IMR-90 (cell line): Measurements from ENCODE around the gene SPINK14.

ENCODE experiments used
- CHD1 ChIP-seq: IDR thresholded peaks from 2 replicates; pipeline ENCODE4 v1.6.1; 2012; ENCODE audit warnings: low read depth, low read length, improper control_type of control experiment
- FOS ChIP-seq: fragments of 150-350 bp; IDR thresholded peaks from 2 replicates; pipeline ENCODE4 v1.6.1; 2016; ENCODE audit warnings: low read depth, low read length
- MAFK ChIP-seq: IDR thresholded peaks from 2 replicates; pipeline ENCODE4 v1.6.1; 2012; ENCODE audit warnings: low read depth, low read length, improper control_type of control experiment
- MAZ ChIP-seq: IDR thresholded peaks from 2 replicates; pipeline ENCODE4 v1.6.1; 2012; ENCODE audit warnings: low read depth, mild to moderate bottlenecking, low read length, improper control_type of control experiment, moderate library complexity, borderline replicate concordance
- MXI1 ChIP-seq: IDR thresholded peaks from 2 replicates; pipeline ENCODE4 v1.6.1; 2012; ENCODE audit warnings: low read depth, mild to moderate bottlenecking, low read length, moderate library complexity, borderline replicate concordance
- POLR2A ChIP-seq: IDR thresholded peaks from 2 replicates; pipeline ENCODE4 v1.6.1; 2012; ENCODE audit warnings: mild to moderate bottlenecking, low read depth, low read length
- RAD21 ChIP-seq: IDR thresholded peaks from 2 replicates; pipeline ENCODE4 v1.6.1; 2012; ENCODE audit warnings: low read length, improper control_type of control experiment
- RCOR1 ChIP-seq: IDR thresholded peaks from 2 replicates; pipeline ENCODE4 v1.6.1; 2012; ENCODE audit warnings: mild to moderate bottlenecking, low read length, improper control_type of control experiment; ENCODE audit not compliant: insufficient replicate concordance
- SMC3 ChIP-seq: fragments of 150-350 bp; IDR thresholded peaks from 2 replicates; pipeline ENCODE4 v1.6.1; 2016; ENCODE audit warnings: low read depth, mild to moderate bottlenecking, antibody characterized with exemption, low read length, moderate library complexity
- TF ChIP-seq, protein P1 (sequence below): conservative IDR thresholded peaks from 2 replicates; pipeline ENCODE4 v1.5.1; 2012; ENCODE audit warnings: mild to moderate bottlenecking, low read depth, low read length, improper control_type of control experiment
- TF ChIP-seq, protein P2 (sequence below): fragments of 150-350 bp; IDR thresholded peaks from 2 replicates; pipeline ENCODE4 v1.6.1; 2017; ENCODE audit warnings: mild to moderate bottlenecking, antibody characterized with exemption, low read length, low read depth

DNA sequence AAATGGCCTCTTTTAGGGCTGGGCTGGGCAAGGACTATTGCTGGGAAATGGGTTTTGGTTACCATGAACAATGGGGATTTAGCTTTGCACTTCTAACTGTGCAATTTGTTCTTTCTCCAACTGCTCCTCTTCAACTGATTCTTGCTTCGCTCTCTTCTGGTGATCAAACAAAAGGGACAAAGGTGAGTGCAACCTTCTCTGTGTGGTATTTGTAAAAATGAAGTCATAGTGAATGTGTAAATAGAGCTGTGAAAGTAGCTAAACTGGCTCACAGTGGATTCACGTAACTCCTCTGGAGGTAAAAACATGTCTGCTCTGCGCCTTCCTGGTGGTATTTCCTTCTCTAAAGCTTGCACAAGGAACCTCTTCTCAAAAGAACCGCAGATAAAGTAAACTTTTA is 20.9 kb upstream of the SPINK14 start:
- TF ChIP-seq, protein P1, sequence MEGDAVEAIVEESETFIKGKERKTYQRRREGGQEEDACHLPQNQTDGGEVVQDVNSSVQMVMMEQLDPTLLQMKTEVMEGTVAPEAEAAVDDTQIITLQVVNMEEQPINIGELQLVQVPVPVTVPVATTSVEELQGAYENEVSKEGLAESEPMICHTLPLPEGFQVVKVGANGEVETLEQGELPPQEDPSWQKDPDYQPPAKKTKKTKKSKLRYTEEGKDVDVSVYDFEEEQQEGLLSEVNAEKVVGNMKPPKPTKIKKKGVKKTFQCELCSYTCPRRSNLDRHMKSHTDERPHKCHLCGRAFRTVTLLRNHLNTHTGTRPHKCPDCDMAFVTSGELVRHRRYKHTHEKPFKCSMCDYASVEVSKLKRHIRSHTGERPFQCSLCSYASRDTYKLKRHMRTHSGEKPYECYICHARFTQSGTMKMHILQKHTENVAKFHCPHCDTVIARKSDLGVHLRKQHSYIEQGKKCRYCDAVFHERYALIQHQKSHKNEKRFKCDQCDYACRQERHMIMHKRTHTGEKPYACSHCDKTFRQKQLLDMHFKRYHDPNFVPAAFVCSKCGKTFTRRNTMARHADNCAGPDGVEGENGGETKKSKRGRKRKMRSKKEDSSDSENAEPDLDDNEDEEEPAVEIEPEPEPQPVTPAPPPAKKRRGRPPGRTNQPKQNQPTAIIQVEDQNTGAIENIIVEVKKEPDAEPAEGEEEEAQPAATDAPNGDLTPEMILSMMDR = no peak
- TF ChIP-seq, protein P2, sequence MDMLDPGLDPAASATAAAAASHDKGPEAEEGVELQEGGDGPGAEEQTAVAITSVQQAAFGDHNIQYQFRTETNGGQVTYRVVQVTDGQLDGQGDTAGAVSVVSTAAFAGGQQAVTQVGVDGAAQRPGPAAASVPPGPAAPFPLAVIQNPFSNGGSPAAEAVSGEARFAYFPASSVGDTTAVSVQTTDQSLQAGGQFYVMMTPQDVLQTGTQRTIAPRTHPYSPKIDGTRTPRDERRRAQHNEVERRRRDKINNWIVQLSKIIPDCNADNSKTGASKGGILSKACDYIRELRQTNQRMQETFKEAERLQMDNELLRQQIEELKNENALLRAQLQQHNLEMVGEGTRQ = no peak
- TF ChIP-seq POLR2A (no peak), SMC3 (no peak), FOS (no peak), RAD21 (no peak), MAFK (no peak), MXI1 (no peak), MAZ (no peak), CHD1 (no peak), RCOR1 (no peak)
